SKM-1 (cell line): ENCODE data around the gene STX5.
"Not testable (repeated sequence)": the region's sequence is repeated elsewhere in the genome, so short reads cannot be mapped to it uniquely, and the experiment has no call there.

Experiments used
- DNase-seq: peaks from one replicate; lab custom pipeline; 2025; ENCODE audit not compliant: unreplicated experiment; lab: John Stamatoyannopoulos, UW

STX5 gene

DNA sequence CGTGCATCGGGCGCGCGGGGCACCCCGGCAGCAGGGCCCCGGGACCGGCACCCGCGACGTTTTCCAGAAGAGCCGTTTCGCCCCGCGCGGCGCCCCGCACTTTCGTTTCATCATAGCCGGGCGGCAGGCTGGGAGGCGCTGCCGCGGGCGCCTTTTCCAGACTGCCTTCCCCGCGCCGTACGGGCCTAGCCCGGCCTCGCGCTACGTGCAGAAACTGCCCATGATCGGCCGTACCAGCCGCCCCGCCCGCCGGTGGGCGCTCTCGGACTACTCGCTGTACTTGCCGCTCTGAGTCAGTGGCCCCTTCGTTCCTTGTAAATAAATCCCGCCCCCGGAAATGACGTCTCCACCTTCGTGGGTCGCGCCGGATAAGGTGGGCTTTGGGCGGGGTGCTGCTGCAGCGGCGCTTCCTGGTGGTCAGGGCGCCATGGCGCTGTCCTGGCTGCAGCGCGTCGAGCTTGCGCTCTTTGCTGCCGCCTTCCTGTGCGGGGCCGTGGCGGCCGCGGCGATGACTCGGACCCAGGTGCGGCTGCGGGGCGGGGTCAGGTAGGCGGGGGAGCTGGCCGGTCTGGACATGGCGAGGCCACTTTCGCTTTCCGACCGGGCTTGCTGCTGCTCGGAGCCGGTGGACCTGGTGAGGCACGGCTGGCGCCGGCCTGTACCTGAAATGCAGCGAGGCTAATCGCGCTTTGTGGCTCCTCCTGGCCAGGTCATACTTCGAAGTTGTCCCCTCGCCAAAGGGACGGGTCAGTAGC, 44.7 kb downstream of the STX5 start, which contains the start of gene TMEM179B:
Gene TMEM179B (plus strand): TSS at position 398 of the 755 bp plus-strand sequence. CDS start 30 bp downstream, at position 428.
- peak; percentile 97 for DNase-seq

DNA sequence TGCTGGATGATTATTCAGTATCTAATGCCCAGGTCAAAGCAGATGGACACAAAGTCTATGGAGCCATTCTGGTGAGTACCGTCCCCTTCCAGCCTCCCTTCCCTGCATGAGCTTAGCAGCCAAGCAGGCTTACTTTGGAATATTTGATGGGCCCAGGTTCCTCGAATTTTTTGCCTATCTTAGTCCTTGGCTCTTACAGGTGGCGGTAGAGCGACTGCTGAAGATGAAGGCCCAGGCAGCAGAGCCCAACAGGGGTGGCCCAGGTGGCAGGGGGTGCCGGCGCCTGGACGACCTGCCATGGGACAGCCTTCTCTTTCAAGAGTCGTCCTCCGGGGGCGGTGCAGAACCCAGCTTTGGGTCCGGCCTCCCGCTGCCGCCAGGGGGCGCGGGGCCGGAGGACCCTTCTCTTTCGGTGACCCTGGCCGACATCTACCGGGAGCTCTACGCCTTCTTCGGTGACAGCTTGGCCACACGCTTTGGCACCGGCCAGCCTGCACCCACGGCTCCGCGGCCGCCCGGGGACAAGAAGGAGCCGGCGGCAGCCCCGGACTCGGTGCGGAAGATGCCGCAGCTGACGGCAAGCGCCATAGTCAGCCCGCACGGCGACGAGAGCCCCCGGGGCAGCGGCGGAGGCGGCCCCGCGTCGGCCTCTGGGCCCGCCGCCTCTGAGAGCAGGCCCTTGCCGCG, 45.4 kb downstream of the STX5 start:
- peak; percentile 66 for DNase-seq

DNA sequence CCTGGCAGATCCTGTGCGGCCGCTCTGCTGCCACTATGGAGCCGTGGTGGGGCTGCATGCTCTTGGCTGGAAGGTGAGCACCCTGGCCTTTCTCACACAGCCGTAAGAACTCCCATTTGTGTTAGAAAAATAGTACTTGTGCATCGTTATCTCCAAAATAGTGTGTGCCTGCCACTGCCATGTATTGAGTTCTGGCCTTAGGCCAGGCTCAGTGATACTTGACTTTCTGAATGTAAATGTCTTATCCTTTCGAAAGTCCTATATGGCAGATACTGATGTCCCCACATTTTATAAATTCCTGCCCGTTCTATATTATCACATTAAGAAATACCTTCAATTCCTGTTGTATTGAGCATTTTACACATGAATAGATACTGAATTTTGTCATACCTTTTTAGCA, 49.1 kb downstream of the STX5 start:
- no peak for DNase-seq

DNA sequence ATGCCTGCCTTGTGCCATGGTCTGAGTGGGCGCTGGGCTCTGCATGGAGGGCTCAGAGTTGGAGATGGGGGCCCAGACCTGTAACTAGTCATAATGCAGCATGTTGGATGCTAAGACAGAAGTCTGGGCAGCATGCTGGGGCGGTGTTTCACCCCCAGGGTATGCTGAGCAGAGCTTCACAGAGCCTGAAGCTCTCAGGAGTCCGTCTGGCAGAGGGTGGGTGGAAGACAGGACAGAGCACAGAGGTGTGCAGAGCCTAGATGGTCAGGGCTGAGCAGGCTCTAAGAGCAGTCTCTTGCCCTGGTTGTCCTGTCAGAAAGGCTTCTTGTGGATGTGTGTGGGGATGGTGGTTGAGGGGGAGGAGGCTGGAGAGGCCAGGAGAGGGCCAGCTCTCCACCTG, 53.4 kb downstream of the STX5 start:
- DNase-seq, result no peak

DNA sequence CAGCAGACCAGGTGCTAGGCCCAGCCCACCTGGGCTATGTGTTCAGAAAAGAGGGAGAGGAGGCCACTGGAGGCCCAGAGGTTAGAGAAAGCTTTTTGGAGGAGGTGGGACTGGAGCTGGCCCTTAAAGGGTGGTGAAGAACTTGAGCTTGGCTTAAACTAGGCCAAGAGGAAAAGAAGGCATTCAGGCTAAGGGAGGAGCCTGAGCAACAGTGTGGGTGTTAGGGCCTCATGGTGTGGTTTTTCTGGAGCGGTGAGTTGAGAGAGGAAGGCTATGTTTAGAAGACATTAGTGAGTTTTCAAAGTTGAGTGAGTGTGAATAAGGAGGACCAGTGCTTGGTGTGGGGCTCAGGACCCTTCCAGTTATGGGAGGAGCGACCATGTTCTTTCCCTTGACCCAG, 54.5 kb downstream of the STX5 start:
- DNase-seq, result no peak

DNA sequence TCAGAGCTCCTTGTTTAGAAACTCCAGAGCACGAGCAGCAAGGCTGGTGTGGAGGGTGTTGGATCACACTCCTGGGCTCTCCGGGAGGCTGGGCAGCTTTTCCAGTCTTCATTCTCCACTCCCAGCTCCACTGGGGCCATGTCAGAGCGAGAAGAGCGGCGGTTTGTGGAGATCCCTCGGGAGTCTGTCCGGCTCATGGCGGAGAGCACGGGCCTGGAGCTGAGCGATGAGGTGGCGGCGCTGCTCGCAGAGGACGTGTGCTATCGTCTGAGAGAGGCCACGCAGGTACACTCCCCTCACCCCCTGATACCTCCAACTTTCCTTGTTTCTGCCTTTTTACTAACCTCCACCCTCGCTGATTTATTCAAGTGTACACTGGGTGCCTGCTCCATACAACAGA, 56.2 kb downstream of the STX5 start:
- DNase-seq, result no peak

DNA sequence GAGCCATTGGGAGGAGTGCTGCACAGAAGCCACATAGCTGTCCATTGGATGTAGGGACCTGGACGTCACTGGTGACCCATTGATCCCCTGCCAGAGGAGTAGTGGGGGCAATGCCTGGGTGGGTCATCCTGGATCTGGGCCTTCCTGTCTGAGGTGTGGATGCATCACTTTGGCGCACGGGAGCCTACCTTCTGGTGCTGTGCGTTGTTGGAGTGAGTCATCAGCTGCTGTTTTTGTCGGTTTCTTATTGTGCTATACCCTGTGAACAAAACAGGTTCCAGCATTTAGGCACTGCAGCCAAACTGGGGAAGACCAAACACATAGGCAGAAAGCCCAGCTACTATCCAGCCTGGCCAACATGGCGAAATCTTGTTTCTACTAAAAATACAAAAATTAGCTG, 57.4 kb downstream of the STX5 start:
- DNase-seq, result no peak

DNA sequence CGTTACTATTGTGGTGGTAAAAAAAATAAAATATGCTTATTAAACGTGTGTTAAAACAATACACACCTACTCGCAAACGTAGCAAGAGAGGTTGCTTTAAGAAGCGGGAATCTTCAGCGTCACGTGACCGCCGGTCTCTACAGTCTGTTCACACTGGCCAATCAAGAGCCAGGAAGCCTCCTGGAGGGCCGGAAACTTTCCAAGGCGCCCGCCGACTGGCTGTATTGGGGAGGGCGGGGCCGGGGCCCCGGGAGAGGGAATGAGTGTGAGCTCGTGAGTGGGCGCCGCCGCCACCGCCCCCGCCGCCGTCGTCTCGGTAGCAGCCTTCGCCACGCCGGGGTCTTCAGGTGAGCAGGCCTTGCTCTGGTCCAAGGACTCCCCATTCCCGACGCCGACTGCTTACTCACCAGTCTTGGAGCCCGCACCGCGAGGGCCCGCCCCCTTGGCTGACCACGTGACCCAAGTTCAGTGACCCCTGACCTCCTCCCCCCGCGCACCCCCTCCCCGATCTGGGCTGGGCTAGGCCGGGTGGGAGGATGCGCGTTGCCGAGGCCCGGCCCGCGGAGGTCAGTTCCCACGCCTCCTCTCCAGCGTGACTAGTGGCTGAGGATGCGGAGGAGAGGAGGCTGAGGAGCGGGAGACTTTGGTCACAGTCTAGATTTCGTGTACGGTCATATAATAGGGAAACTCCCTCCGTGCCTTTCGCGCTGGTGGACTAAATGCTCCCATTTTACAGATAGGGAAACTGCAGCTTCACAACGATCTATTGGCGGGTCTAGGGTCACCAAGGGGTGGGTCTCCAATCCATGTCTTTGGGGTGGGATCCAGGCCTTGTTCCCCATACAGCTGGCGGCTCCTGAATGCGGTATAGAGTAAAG, 60.5 kb downstream of the STX5 start, which contains the start of gene TAF6L:
Gene TAF6L (plus strand): TSS at position 253 of the 878 bp plus-strand sequence. CDS start 4,388 bp downstream, outside the sequence.
- peak; percentile 96 for DNase-seq

DNA sequence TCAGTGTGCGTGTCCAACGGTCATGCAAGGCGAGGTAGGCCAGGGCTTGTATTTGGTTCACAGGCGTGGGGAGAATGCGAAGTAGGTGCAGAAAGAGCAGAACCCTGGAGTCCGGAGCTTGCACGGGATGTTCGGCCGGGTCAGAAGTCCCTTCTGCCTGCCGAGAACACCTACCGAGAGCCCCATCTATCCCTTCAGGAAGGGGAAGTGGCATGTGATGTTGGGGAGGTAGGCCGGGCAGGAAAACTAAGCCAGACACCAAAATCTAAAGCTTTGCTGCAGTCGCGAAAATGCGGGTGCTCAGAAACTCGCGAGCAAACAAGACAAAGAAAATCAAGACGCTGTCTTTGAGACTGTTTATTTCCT, 61.1 kb downstream of the STX5 start:
- DNase-seq, result no peak

DNA sequence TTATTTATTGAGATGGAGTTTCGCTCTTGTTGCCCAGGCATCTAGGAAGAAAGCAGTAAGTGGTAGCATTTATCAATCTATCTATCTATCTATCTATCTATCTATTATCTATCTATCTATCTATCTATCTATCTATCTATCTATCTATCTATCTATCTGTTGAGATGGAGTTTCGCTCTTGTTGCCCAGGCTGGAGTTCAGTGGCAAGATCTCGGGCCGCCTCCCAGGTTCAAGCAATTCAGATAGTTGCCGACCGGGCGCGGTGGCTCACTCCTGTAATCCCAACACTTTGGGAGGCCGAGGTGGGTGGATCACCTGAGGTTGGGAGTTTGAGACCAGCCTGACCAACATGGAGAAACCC, 71.0 kb downstream of the STX5 start:
- not testable (repeated sequence) for DNase-seq

DNA sequence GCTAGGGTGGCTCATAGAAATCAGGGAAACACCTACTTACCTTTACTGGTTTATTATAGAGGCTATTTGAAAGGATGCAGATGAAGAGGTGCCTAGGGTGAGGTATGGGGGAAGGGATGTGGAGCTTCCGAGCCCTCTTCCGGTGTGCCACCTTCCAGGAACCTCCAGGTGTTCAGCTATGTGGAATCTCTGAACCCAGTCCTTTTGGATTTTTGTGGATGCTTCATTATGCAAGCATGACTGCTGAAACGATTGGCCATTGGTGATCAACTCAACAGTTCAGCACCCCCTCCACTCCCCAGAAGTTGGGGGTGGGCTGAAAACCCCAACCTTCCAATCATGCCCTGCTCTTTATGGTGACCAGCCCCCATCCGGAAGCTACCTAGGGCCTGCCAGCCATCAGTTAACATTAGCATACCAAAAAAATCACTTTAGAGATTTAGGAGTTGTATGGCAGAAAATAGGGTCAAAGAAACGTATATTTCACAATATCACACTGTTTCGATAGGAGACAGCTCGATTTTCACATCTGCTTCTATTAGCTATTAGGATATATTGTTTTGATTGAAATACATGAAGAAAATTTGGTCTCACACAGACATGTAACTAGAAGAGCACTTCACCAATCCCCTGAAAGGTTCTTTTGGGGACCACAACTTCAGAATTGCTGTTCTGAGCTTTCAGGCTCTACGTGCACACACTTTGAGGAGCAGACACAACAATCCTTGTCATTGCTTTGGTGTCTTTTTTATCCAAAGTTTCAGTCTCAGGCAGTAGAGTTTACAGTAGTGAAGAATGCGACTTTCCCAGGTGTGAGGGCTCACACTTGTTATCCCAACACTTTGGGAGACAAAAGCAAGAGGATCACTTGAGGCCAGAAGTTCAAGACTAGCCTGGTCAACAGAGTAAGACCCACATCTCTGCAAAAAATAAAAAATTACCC, 73.7 kb downstream of the STX5 start:
- DNase-seq, result no peak
